ENCODE data around the gene DYSF.
A peak's percentile ranks its signal among the peaks of the same experiment; 100 is the strongest.

Gene DYSF

GRCh38 chr2:71605173-71605641, 151.8 kb downstream of the DYSF start:
- DNase-seq: no peak

- DNase-seq: no peak
Observed at GRCh38 chr2:71605781-71606241, 152.4 kb downstream of the DYSF start.

- no peak for DNase-seq
Observed at GRCh38 chr2:71606244-71606643, 152.9 kb downstream of the DYSF start.

- peak; percentile 29 for DNase-seq
Observed at GRCh38 chr2:71607151-71607889, 154.0 kb downstream of the DYSF start.

GRCh38 chr2:71608034-71608433, 154.7 kb downstream of the DYSF start:
- DNase-seq: no peak

- no peak for DNase-seq
Observed at GRCh38 chr2:71608441-71608840, 155.1 kb downstream of the DYSF start.

GRCh38 chr2:71609029-71609428, 155.7 kb downstream of the DYSF start:
- DNase-seq: no peak

- DNase-seq: peak; percentile 52
Observed at GRCh38 chr2:71609441-71609840, 156.1 kb downstream of the DYSF start.

- no peak for DNase-seq
Observed at GRCh38 chr2:71609958-71610357, 156.6 kb downstream of the DYSF start.

- DNase-seq: no peak
Observed at GRCh38 chr2:71610671-71611070, 157.3 kb downstream of the DYSF start.

GRCh38 chr2:71611247-71611646, 157.9 kb downstream of the DYSF start:
- DNase-seq: no peak

GRCh38 chr2:71611781-71612527, 158.6 kb downstream of the DYSF start:
- DNase-seq: no peak

- DNase-seq: no peak
Observed at GRCh38 chr2:71612581-71613402, 159.4 kb downstream of the DYSF start.

GRCh38 chr2:71613403-71613952, 160.1 kb downstream of the DYSF start:
- no peak for DNase-seq

GRCh38 chr2:71613953-71614925, 160.9 kb downstream of the DYSF start:
- no peak for DNase-seq

GRCh38 chr2:71614976-71615766, 161.8 kb downstream of the DYSF start:
- no peak for DNase-seq

GRCh38 chr2:71615767-71616730, 162.7 kb downstream of the DYSF start:
- DNase-seq: no peak

- no peak for DNase-seq
Observed at GRCh38 chr2:71617266-71617665, 163.9 kb downstream of the DYSF start.

GRCh38 chr2:71618327-71619113, 165.2 kb downstream of the DYSF start:
- DNase-seq: no peak

All from NK-92 treated with Interleukin-12 subunit alpha and Interleukin-12 subunit beta, amount 100 ng/mL, for 24 hours (cell line).